Left lung (tissue), 10 donors: ENCODE results near the gene TNNT2. TPM values are rescaled to one million over a fixed set of nuclear protein-coding genes. Genes with fewer than 3 reads are reported as not detected.

Source experiments
- ATAC-seq: fragments of 200-7000 bp; cut with Tn5 transposase; one replicate; pipeline ENCODE4 v1.9.1; 2020; ENCODE audit warnings: moderate library complexity
- DNase-seq, 4 donors: peaks; one replicate each; pipeline ENCODE4 v3.0.0-alpha.2; 2013 to 2020
- H3K27ac ChIP-seq, 2 donors: fragments of 200-600 bp; sonication (generic) in 1 of 2; one replicate each; pipeline versions ENCODE4 v1.5.0 to v1.8.0; 2020 to 2021
- H3K27me3 ChIP-seq, 2 donors: fragments of 200-600 bp; sonication (generic) in 1 of 2; one replicate each; pipeline versions ENCODE4 v1.5.0 to v1.8.0; 2020 to 2021
- H3K36me3 ChIP-seq, 2 donors: fragments of 200-600 bp; sonication (generic) in 1 of 2; one replicate each; pipeline versions ENCODE4 v1.5.0 to v1.8.0; 2020 to 2021
- H3K4me1 ChIP-seq, 2 donors: fragments of 200-600 bp; one replicate each; pipeline ENCODE4 v1.8.0; 2021
- H3K4me3 ChIP-seq, 2 donors: fragments of 200-600 bp; sonication (generic) in 1 of 2; one replicate each; pipeline versions ENCODE4 v1.5.0 to v1.8.0; 2020 to 2021; ENCODE audit warnings: mild to moderate bottlenecking in 1 of 2
- H3K9me3 ChIP-seq, 2 donors: fragments of 200-600 bp; sonication (generic) in 1 of 2; one replicate each; pipeline versions ENCODE4 v1.5.0 to v1.8.0; 2020 to 2021
- CTCF ChIP-seq, 2 donors: fragments of 200-600 bp; sonication (generic) in 1 of 2; IDR thresholded peaks; one replicate each; pipeline versions ENCODE4 v1.5.0 to v1.8.0; 2021; ENCODE audit warnings: antibody characterized with exemption in 2 of 2
- intact Hi-C, 2 donors: fragments of 100-400 bp; cut with DNase I; formaldehyde crosslinking; loops; one replicate each; pipeline versions ENCODE4 v1.11.2 to v1.14.2; 2022
- polyA plus RNA-seq, 6 donors: library from polyadenylated mRNA; unstranded; fragments of 120-200 nt; gene quantifications; one replicate each; pipeline ENCODE4 v1.2.1, GENCODE V29; 2013; ENCODE audit not compliant: insufficient read length in 6 of 6
- total RNA-seq, 2 donors: library from RNA; stranded (reverse); fragmentation: NEBNext Ultra II Directional; extraction: Animal tissue kit (Norgen Biotek cat#: 25700); gene quantifications; one replicate each; pipeline ENCODE4 v1.2.1, GENCODE V29; 2021
- donor health status: DM: no; HTN: yes; CAD: no.
- donor health status: DM: no; HTN: no; CAD: no.

Gene TNNT2
- total and polyA plus RNA-seq, 8 donors, result 3.2 to 6.5 (median 5.1) TPM

- no peaks in the 10 kb centered on the region for H3K4me1 ChIP-seq
- no peaks in the 10 kb centered on the region for H3K27me3 ChIP-seq
- DNase-seq (peak in 1 of 4 donors; percentile 20), ATAC-seq (no peak)
- no peak overlapping the region for H3K4me3 ChIP-seq
- H3K27ac ChIP-seq, result no peak overlapping the region
- TF ChIP-seq CTCF (IDR thresholded peaks at IDR 0.05), result no peak
- intact Hi-C loops, result no loop called here
- no peaks in the 10 kb centered on the region for H3K9me3 ChIP-seq
- H3K36me3 ChIP-seq, result no peaks in the 10 kb centered on the region
These were observed 57.2 kb downstream of the TNNT2 start for GRCh38 chr1:201320168-201320788.

GRCh38 chr1:201319631-201320030 lies 57.8 kb downstream of the TNNT2 start:
- H3K4me1 ChIP-seq, result no peaks in the 10 kb centered on the region
- peak in 1 of 4 donors; percentile 2 for DNase-seq
- no peak for TF ChIP-seq CTCF (IDR thresholded peaks at IDR 0.05)
- intact Hi-C loops, result no loop called here
- no peak for ATAC-seq
- no peaks in the 10 kb centered on the region for H3K9me3 ChIP-seq
- H3K4me3 ChIP-seq, result no peak overlapping the region
- no peaks in the 10 kb centered on the region for H3K27me3 ChIP-seq
- no peak overlapping the region for H3K27ac ChIP-seq
- no peaks in the 10 kb centered on the region for H3K36me3 ChIP-seq

GRCh38 chr1:201318504-201319340 lies 58.8 kb downstream of the TNNT2 start:
- H3K4me3 ChIP-seq, result no peak overlapping the region
- no peaks in the 10 kb centered on the region for H3K27me3 ChIP-seq
- DNase-seq, result no peak
- no peaks in the 10 kb centered on the region for H3K4me1 ChIP-seq
- H3K9me3 ChIP-seq, result no peaks in the 10 kb centered on the region
- no peak for ATAC-seq
- no peak overlapping the region for H3K27ac ChIP-seq
- intact Hi-C loops, result no loop called here
- no peak for TF ChIP-seq CTCF (IDR thresholded peaks at IDR 0.05)
- H3K36me3 ChIP-seq, result no peaks in the 10 kb centered on the region

GRCh38 chr1:201317551-201317950 lies 59.9 kb downstream of the TNNT2 start:
- Histone ChIP-seq H3K36me3 (no peaks in the 10 kb centered on the region), H3K27ac (no peak overlapping the region), H3K9me3 (no peaks in the 10 kb centered on the region), H3K4me1 (no peaks in the 10 kb centered on the region), H3K27me3 (no peaks in the 10 kb centered on the region), H3K4me3 (no peak overlapping the region)
- ATAC-seq, result no peak
- TF ChIP-seq CTCF (IDR thresholded peaks at IDR 0.05), result no peak
- intact Hi-C loops, result no loop called here
- no peak for DNase-seq

- Histone ChIP-seq H3K4me3 (no peak overlapping the region), H3K27ac (no peak overlapping the region), H3K27me3 (no peaks in the 10 kb centered on the region), H3K4me1 (no peaks in the 10 kb centered on the region), H3K36me3 (no peaks in the 10 kb centered on the region), H3K9me3 (no peaks in the 10 kb centered on the region)
- ATAC-seq (no peak), DNase-seq (peak in 1 of 4 donors; percentile 17)
- no peak for TF ChIP-seq CTCF (IDR thresholded peaks at IDR 0.05)
- intact Hi-C loops, result no loop called here
These were observed 60.9 kb downstream of the TNNT2 start for GRCh38 chr1:201316556-201316955.
